ENCODE data around the gene ARHGDIB. TPM values are rescaled to one million over a fixed set of nuclear protein-coding genes. Genes with fewer than 3 reads are reported as not detected.

Gene ARHGDIB
- total RNA-seq, 1 donor from 2014 or later: 0.79 TPM

- Mint-ChIP-seq H3K27me3 (peaks cover 6% of the 10 kb centered on the region), H3K4me1 (ENCODE audit: low read depth) (no peaks in the 10 kb centered on the region), H3K36me3 (ENCODE audit: insufficient read depth) (no peaks in the 10 kb centered on the region), H3K4me3 (ENCODE audit: low read depth) (no peak overlapping the region), H3K27ac (no peak overlapping the region), H3K9me3 (ENCODE audit: low read depth) (no peaks in the 10 kb centered on the region)
- TF ChIP-seq, protein P1, sequence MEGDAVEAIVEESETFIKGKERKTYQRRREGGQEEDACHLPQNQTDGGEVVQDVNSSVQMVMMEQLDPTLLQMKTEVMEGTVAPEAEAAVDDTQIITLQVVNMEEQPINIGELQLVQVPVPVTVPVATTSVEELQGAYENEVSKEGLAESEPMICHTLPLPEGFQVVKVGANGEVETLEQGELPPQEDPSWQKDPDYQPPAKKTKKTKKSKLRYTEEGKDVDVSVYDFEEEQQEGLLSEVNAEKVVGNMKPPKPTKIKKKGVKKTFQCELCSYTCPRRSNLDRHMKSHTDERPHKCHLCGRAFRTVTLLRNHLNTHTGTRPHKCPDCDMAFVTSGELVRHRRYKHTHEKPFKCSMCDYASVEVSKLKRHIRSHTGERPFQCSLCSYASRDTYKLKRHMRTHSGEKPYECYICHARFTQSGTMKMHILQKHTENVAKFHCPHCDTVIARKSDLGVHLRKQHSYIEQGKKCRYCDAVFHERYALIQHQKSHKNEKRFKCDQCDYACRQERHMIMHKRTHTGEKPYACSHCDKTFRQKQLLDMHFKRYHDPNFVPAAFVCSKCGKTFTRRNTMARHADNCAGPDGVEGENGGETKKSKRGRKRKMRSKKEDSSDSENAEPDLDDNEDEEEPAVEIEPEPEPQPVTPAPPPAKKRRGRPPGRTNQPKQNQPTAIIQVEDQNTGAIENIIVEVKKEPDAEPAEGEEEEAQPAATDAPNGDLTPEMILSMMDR (IDR thresholded peaks at IDR 0.05; ENCODE audit: unreplicated experiment): no peak
- DNase-seq (ENCODE audit: low spot score, unreplicated experiment): no peak
Measured at GRCh38 chr12:14958361-14959125, 2.9 kb downstream of the ARHGDIB start.

- H3K27ac Mint-ChIP-seq: no peak overlapping the region
- no peaks in the 10 kb centered on the region for H3K36me3 Mint-ChIP-seq (ENCODE audit: insufficient read depth)
- TF ChIP-seq, protein P1 (IDR thresholded peaks at IDR 0.05; ENCODE audit: unreplicated experiment): no peak
- DNase-seq (ENCODE audit: low spot score, unreplicated experiment): no peak
- H3K27me3 Mint-ChIP-seq: peaks cover 6% of the 10 kb centered on the region
- H3K4me1 Mint-ChIP-seq (ENCODE audit: low read depth): no peaks in the 10 kb centered on the region
- no peak overlapping the region for H3K4me3 Mint-ChIP-seq (ENCODE audit: low read depth)
- H3K9me3 Mint-ChIP-seq (ENCODE audit: low read depth): no peaks in the 10 kb centered on the region
Measured at GRCh38 chr12:14957551-14958168, 3.7 kb downstream of the ARHGDIB start.

- TF ChIP-seq, protein P1 (IDR thresholded peaks at IDR 0.05; ENCODE audit: unreplicated experiment): no peak
- H3K9me3 Mint-ChIP-seq (ENCODE audit: low read depth): no peaks in the 10 kb centered on the region
- H3K4me1 Mint-ChIP-seq (ENCODE audit: low read depth): no peaks in the 10 kb centered on the region
- DNase-seq (ENCODE audit: low spot score, unreplicated experiment): no peak
- no peak overlapping the region for H3K27ac Mint-ChIP-seq
- no peaks in the 10 kb centered on the region for H3K36me3 Mint-ChIP-seq (ENCODE audit: insufficient read depth)
- no peak overlapping the region for H3K4me3 Mint-ChIP-seq (ENCODE audit: low read depth)
- peaks cover 6% of the 10 kb centered on the region for H3K27me3 Mint-ChIP-seq
Measured at GRCh38 chr12:14956905-14957304, 4.5 kb downstream of the ARHGDIB start.

DNA sequence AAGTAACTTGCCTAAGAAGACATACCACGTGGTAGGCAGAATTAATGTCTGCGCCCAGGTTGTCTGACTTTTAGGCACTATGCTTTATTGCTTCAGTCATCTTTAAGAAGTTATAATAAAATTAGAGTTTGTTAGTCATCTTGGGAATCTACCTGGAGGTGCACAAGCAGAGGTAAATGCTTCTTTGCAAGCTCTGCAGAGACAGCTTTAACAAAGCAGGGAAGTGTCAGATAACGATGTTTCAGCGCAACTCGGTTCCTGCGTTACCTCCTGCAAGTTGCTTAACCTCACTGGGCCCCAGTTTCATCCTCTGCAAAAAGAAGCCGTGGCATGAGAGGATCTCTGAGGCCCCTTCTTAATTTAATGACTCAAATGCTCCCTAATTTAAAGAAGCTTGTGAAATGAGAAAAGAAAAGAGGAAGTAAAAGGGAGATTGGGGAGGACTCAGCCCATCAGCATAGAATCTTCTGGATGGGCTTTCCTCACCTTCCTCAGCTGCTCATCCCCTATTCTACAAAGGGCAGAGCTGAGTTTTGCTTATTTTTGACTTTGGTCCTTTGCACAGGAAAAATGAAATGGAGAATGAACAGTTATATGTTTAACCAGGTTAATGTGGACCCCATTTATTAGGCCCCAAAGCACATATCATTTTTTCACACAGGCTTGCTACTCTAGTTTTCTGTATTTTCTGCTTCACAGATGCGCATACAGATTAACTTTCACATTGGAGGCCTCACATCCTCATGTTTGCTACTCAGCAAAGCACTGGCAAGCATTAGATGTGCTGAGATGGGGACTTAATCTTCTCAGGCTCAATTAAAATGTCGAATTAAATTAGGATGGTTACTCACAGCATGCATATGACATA, 5.1 kb downstream of the ARHGDIB start:
- no peaks in the 10 kb centered on the region for H3K9me3 Mint-ChIP-seq (ENCODE audit: low read depth)
- H3K27me3 Mint-ChIP-seq: peaks cover 3% of the 10 kb centered on the region
- no peak overlapping the region for H3K4me3 Mint-ChIP-seq (ENCODE audit: low read depth)
- H3K27ac Mint-ChIP-seq: no peak overlapping the region
- no peaks in the 10 kb centered on the region for H3K36me3 Mint-ChIP-seq (ENCODE audit: insufficient read depth)
- no peak for DNase-seq (ENCODE audit: low spot score, unreplicated experiment)
- no peaks in the 10 kb centered on the region for H3K4me1 Mint-ChIP-seq (ENCODE audit: low read depth)
- TF ChIP-seq, protein P1 (IDR thresholded peaks at IDR 0.05; ENCODE audit: unreplicated experiment): no peak

DNA sequence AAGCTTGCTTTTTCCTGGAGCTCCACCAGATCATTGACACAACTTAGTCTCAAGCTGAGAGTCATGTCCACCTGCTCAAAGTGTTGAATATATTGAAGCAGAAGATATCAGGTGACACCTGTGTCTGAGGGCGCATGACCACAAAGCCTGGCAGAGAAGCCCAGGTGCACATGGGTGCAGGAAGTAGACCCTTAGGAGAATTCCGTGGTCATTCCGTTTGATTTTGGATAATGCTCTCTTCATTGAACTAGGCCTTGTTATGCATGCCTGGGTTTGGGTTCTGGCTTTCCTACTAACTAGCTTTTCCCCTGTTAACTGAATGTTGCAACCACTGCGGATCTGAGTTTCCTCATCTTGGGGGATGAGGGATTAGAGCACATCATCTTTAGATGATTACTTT, 7.1 kb downstream of the ARHGDIB start:
- peaks cover under 1% of the 10 kb centered on the region for H3K4me1 Mint-ChIP-seq (ENCODE audit: low read depth)
- H3K27ac Mint-ChIP-seq: no peak overlapping the region
- H3K27me3 Mint-ChIP-seq: no peaks in the 10 kb centered on the region
- DNase-seq (ENCODE audit: low spot score, unreplicated experiment): no peak
- TF ChIP-seq, protein P1 (IDR thresholded peaks at IDR 0.05; ENCODE audit: unreplicated experiment): no peak
- H3K36me3 Mint-ChIP-seq (ENCODE audit: insufficient read depth): no peaks in the 10 kb centered on the region
- no peak overlapping the region for H3K4me3 Mint-ChIP-seq (ENCODE audit: low read depth)
- H3K9me3 Mint-ChIP-seq (ENCODE audit: low read depth): no peaks in the 10 kb centered on the region

Data from progenitor cell of endocrine pancreas (in vitro differentiated cells).